Peyer's patch (tissue), 4 donors: ENCODE data around the gene SLC1A2.

Source experiments
- CTCF ChIP-seq, 6 experiments: fragments of 450-650 bp in 4 of 6; fragments of 200-600 bp in 2 of 6; sonication (generic) in 1 of 6; IDR thresholded peaks; one replicate each; pipeline ENCODE4 v1.5.1; 2017 to 2019; ENCODE audit warnings: antibody characterized with exemption in 6 of 6, mild to moderate bottlenecking in 3 of 6, moderate library complexity in 1 of 6
- POLR2A ChIP-seq, 2 donors: fragments of 450-650 bp; IDR thresholded peaks; one replicate each; pipeline ENCODE4 v1.5.1; 2017; ENCODE audit warnings: antibody characterized with exemption in 2 of 2, mild to moderate bottlenecking in 2 of 2, moderate library complexity in 2 of 2

- TF ChIP-seq CTCF (IDR thresholded peaks at IDR 0.05) (no peak), POLR2A (IDR thresholded peaks at IDR 0.05) (no peak)
These were observed 86.8 kb downstream of the SLC1A2 start for GRCh38 chr11:35332524-35332923.
